Purkinje cell (primary cell): ENCODE results near the gene EPHB4. TPM values are rescaled to one million over a fixed set of nuclear protein-coding genes. Genes with fewer than 3 reads are reported as not detected.

Source experiments
- polyA plus RNA-seq: library from polyadenylated mRNA; unstranded; fragments of >200 nt; fragmentation: Nextera tagmentation; gene quantifications from 2 replicates; pipeline ENCODE4 v1.2.1, GENCODE V29; 2014

Gene EPHB4
- not detected in 2 replicates for polyA plus RNA-seq

GRCh38 chr7:100827330-100828226 lies at the start of gene EPHB4:
EPHB4 (minus strand) TSS chr7:100827523; CDS start chr7:100827030, 493 bp downstream.

GRCh38 chr7:100874577-100875355 lies 47.4 kb upstream of the EPHB4 start, which contains the start of gene SRRT:
SRRT (plus strand) TSS chr7:100875103; CDS start chr7:100875591, 488 bp downstream.

GRCh38 chr7:100867040-100867775 lies 39.9 kb upstream of the EPHB4 start, which contains the start of gene TRIP6:
TRIP6 (plus strand) TSS chr7:100867387; CDS start chr7:100867498, 111 bp downstream.

GRCh38 chr7:100852048-100852872 lies 24.9 kb upstream of the EPHB4 start, which contains the start of gene SLC12A9:
SLC12A9 (plus strand) TSS chr7:100852713; CDS start chr7:100854198, 1,485 bp downstream.

Other genes with a start within 250 kb of the EPHB4 start
- 0.34 TPM in 1 of 2 replicates, not detected in the other for gene LRCH4, start 241.4 kb downstream of the EPHB4 start, polyA plus RNA-seq
- not detected in 2 replicates for gene FBXO24, start 241.2 kb downstream of the EPHB4 start, polyA plus RNA-seq
- gene PCOLCE, start 225.2 kb downstream of the EPHB4 start, polyA plus RNA-seq, result 0.43 TPM in 1 of 2 replicates, not detected in the other
- 0.34 and 2.2 TPM in 2 replicates for gene MOSPD3, start 215.0 kb downstream of the EPHB4 start, polyA plus RNA-seq
- gene TFR2, start 186.0 kb downstream of the EPHB4 start, polyA plus RNA-seq, result 0.17 and 0.55 TPM in 2 replicates
- 15.7 and 21.5 TPM in 2 replicates for gene ACTL6B, start 171.1 kb downstream of the EPHB4 start, polyA plus RNA-seq
- gene GNB2, start 153.8 kb downstream of the EPHB4 start, polyA plus RNA-seq, result 3.3 and 3.8 TPM in 2 replicates
- gene GIGYF1, start 133.3 kb downstream of the EPHB4 start, polyA plus RNA-seq, result 1.1 and 1.4 TPM in 2 replicates
- 21.3 and 34.3 TPM in 2 replicates for gene POP7, start 121.4 kb downstream of the EPHB4 start, polyA plus RNA-seq
- gene EPO, start 107.1 kb downstream of the EPHB4 start, polyA plus RNA-seq, result not detected in 2 replicates
- not detected in 2 replicates for gene ZAN, start 93.9 kb downstream of the EPHB4 start, polyA plus RNA-seq
- gene SLC12A9, start 25.2 kb upstream of the EPHB4 start, polyA plus RNA-seq, result 0.47 and 2.5 TPM in 2 replicates
- gene TRIP6, start 39.9 kb upstream of the EPHB4 start, polyA plus RNA-seq, result 0.79 and 2.0 TPM in 2 replicates
- 14.1 and 14.3 TPM in 2 replicates for gene SRRT, start 47.6 kb upstream of the EPHB4 start, polyA plus RNA-seq
- not detected in 2 replicates for gene UFSP1, start 62.2 kb upstream of the EPHB4 start, polyA plus RNA-seq
- 0.73 and 1.6 TPM in 2 replicates for gene ACHE, start 68.4 kb upstream of the EPHB4 start, polyA plus RNA-seq
- gene MUC3A, start 122.0 kb upstream of the EPHB4 start, polyA plus RNA-seq, result not detected in 2 replicates
- gene MUC12, start 142.0 kb upstream of the EPHB4 start, polyA plus RNA-seq, result 1.5 TPM in 1 of 2 replicates, not detected in the other
- not detected in 2 replicates for gene MUC17, start 192.6 kb upstream of the EPHB4 start, polyA plus RNA-seq